OCI-M2 (cell line): ENCODE results near the gene ZMIZ2.
"Not testable (repeated sequence)": the region's sequence is repeated elsewhere in the genome, so short reads cannot be mapped to it uniquely, and the experiment has no call there.

Experiments
- DNase-seq: peaks from one replicate; lab custom pipeline; 2025; ENCODE audit not compliant: unreplicated experiment; lab: John Stamatoyannopoulos, UW

The ZMIZ2 gene

GRCh38 chr7:44801890-44802289 is 53.2 kb downstream of the ZMIZ2 start:
- no peak for DNase-seq

GRCh38 chr7:44802418-44803025 is 53.9 kb downstream of the ZMIZ2 start:
- no peak for DNase-seq

GRCh38 chr7:44803828-44804519 is 55.3 kb downstream of the ZMIZ2 start:
- not testable (repeated sequence) for DNase-seq

GRCh38 chr7:44805950-44806349 is 57.3 kb downstream of the ZMIZ2 start:
- no peak for DNase-seq

- no peak for DNase-seq
Measured at GRCh38 chr7:44808914-44809393, 60.3 kb downstream of the ZMIZ2 start.

- DNase-seq: no peak
Measured at GRCh38 chr7:44811093-44811492, 62.4 kb downstream of the ZMIZ2 start.

- DNase-seq: no peak
Measured at GRCh38 chr7:44811571-44811970, 62.9 kb downstream of the ZMIZ2 start.

- DNase-seq: no peak
Measured at GRCh38 chr7:44814919-44815318, 66.3 kb downstream of the ZMIZ2 start.

- DNase-seq: no peak
Measured at GRCh38 chr7:44819292-44819691, 70.6 kb downstream of the ZMIZ2 start.
